Measurements from ENCODE around the gene NAALADL2. TPM values are rescaled to one million over a fixed set of nuclear protein-coding genes. Genes with fewer than 3 reads are reported as not detected.
"Not testable (repeated sequence)": the region's sequence is repeated elsewhere in the genome, so short reads cannot be mapped to it uniquely, and the experiment has no call there.

The NAALADL2 gene
- total RNA-seq, 6 donors from 2014 or later: 4.4 to 12.6 (median 6.3) TPM

GRCh38 chr3:175161291-175161690 lies 302.2 kb downstream of the NAALADL2 start:
- Histone ChIP-seq H3K4me3 (no peak overlapping the region), H3K36me3 (no peaks in the 10 kb centered on the region), H3K4me1 (no peaks in the 10 kb centered on the region), H3K27me3 (no peaks in the 10 kb centered on the region), H3K9me3 (no peaks in the 10 kb centered on the region), H3K27ac (no peak overlapping the region)
- TF ChIP-seq POLR2AphosphoS5 (IDR thresholded peaks at IDR 0.05): no peak
- WGBS, 2 donors: 90 to 91% methylated on average over 5 of the region's 5 CpGs
- DNase-seq (no peak), ATAC-seq (ENCODE audit: low FRiP score in 2 of 2) (no peak)

GRCh38 chr3:175163686-175164085 lies 304.6 kb downstream of the NAALADL2 start:
- Histone ChIP-seq H3K4me3 (no peak overlapping the region), H3K4me1 (no peaks in the 10 kb centered on the region), H3K27ac (no peak overlapping the region), H3K27me3 (no peaks in the 10 kb centered on the region), H3K9me3 (no peaks in the 10 kb centered on the region), H3K36me3 (no peaks in the 10 kb centered on the region)
- DNase-seq (no peak), ATAC-seq (ENCODE audit: low FRiP score in 2 of 2) (no peak)
- no peak for TF ChIP-seq EP300 (IDR thresholded peaks at IDR 0.05)
- TF ChIP-seq POLR2A (IDR thresholded peaks at IDR 0.05): no peak
- no peak for TF ChIP-seq CTCF (IDR thresholded peaks at IDR 0.05)
- TF ChIP-seq POLR2AphosphoS5 (IDR thresholded peaks at IDR 0.05): no peak
- 47 to 53% methylated on average over 3 of the region's 3 CpGs for WGBS, 2 donors

DNA sequence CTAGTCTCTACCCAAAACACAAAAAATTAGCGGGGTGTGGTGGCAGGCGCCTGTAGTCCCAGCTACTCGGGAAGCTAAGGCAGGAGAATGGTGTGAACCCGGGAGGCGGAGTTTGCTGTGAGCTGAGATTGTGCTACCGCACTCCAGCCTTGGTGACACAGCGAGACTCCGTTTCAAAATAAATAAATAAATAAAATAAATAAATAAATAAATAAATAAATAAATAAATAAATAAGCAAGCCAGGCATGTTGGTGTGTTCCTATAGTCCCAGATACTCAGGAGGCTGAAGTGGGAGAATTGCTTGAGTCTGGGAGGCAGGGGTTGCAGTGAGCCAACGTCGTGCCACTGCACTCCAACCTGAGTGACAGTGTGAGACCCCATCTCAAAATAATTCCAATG lies 314.0 kb downstream of the NAALADL2 start:
- H3K27ac ChIP-seq; H3K4me3 ChIP-seq; H3K4me1 ChIP-seq; H3K36me3 ChIP-seq; ATAC-seq (ENCODE audit: low FRiP score in 2 of 2); H3K27me3 ChIP-seq; H3K9me3 ChIP-seq; DNase-seq: not testable (repeated sequence)
- WGBS, 2 donors: 93 to 96% methylated on average over 10 of the region's 10 CpGs

DNA sequence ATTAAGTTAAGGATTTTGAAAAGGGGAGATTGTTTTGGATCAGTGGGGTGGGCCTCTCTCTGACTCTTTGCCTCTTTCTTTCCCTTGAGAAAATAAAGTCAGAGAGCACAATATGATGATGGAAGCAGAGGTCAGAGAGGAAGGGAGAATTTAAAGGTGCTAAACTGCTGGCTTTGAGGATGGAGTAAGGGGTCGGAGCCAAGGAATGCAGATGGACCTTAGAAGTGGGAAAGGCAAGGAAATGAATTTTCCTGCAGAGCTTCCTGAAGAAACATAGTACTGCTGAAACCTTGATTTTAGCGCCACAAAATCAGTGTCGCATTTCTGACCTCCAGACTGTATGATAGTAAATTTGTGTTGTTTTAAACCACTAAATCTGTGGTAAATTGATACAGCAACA lies 317.4 kb downstream of the NAALADL2 start:
- TF ChIP-seq POLR2AphosphoS5 (IDR thresholded peaks at IDR 0.05) (no peak), POLR2A (IDR thresholded peaks at IDR 0.05) (no peak), CTCF (IDR thresholded peaks at IDR 0.05) (no peak), EP300 (IDR thresholded peaks at IDR 0.05) (no peak)
- 64 to 78% methylated on average over 3 of the region's 3 CpGs for WGBS, 2 donors
- no peak overlapping the region for H3K4me3 ChIP-seq

GRCh38 chr3:175179055-175179454 lies 319.9 kb downstream of the NAALADL2 start:
- Histone ChIP-seq H3K27me3 (no peaks in the 10 kb centered on the region), H3K4me3 (no peak overlapping the region), H3K27ac (no peak overlapping the region), H3K9me3 (no peaks in the 10 kb centered on the region), H3K4me1 (no peaks in the 10 kb centered on the region), H3K36me3 (no peaks in the 10 kb centered on the region)
- ATAC-seq (ENCODE audit: low FRiP score in 2 of 2) (no peak), DNase-seq (no peak)
- WGBS, 2 donors: 39 to 45% methylated on average over 1 of the region's 1 CpG
- TF ChIP-seq EP300 (IDR thresholded peaks at IDR 0.05) (no peak), POLR2A (IDR thresholded peaks at IDR 0.05) (no peak), CTCF (IDR thresholded peaks at IDR 0.05) (no peak), POLR2AphosphoS5 (IDR thresholded peaks at IDR 0.05) (no peak)

More for the DNA sequence above, 317.4 kb downstream of the NAALADL2 start:
- Histone ChIP-seq H3K27me3 (no peaks in the 10 kb centered on the region), H3K27ac (no peak overlapping the region), H3K36me3 (no peaks in the 10 kb centered on the region), H3K9me3 (no peaks in the 10 kb centered on the region), H3K4me1 (no peaks in the 10 kb centered on the region)
- no peak for ATAC-seq (ENCODE audit: low FRiP score in 2 of 2)
- DNase-seq: no peak

- 83 to 91% methylated on average over 3 of the region's 3 CpGs for WGBS, 2 donors
- ATAC-seq (ENCODE audit: low FRiP score in 2 of 2): no peak
These were observed 325.3 kb downstream of the NAALADL2 start for GRCh38 chr3:175184392-175184791.

More at GRCh38 chr3:175184392-175184791, 325.3 kb downstream of the NAALADL2 start:
- peaks cover 0 to 5% (median 0%) of the 10 kb centered on the region in 4 donors for H3K9me3 ChIP-seq
- H3K36me3 ChIP-seq: no peaks in the 10 kb centered on the region
- no peaks in the 10 kb centered on the region for H3K4me1 ChIP-seq
- TF ChIP-seq EP300 (IDR thresholded peaks at IDR 0.05) (no peak), POLR2A (IDR thresholded peaks at IDR 0.05) (no peak), POLR2AphosphoS5 (IDR thresholded peaks at IDR 0.05) (no peak), CTCF (IDR thresholded peaks at IDR 0.05) (no peak)
- no peak overlapping the region for H3K27ac ChIP-seq
- H3K27me3 ChIP-seq: no peaks in the 10 kb centered on the region
- no peak overlapping the region for H3K4me3 ChIP-seq
- no peak for DNase-seq

All from upper lobe of left lung (tissue), 6 donors.